Activated naive CD4-positive, alpha-beta T cell treated with anti-CD3 and anti-CD28 coated beads, Interleukin-2, amount 10 ng/mL, durations not matched to agents 7 days and 5 days (primary cell): ENCODE data around the gene PBX3.

Source experiments
- CTCF ChIA-PET: fragments of 350-600 bp; sonication (Branson Sonifier 250); formaldehyde crosslinking; loops from one replicate; lab custom pipeline; 2021; ENCODE audit warnings: antibody characterized with exemption; lab: Charles Lee
- DNase-seq: peaks from one replicate; pipeline ENCODE4 v3.0.0-alpha.2; 2020
- H3K27ac Mint-ChIP-seq: one replicate; pipeline ENCODE4 v1.8.0; 2021; ENCODE audit warnings: mild to moderate bottlenecking, moderate library complexity, mixed read lengths
- H3K27me3 Mint-ChIP-seq: one replicate; pipeline ENCODE4 v1.8.0; 2021; ENCODE audit warnings: mild to moderate bottlenecking, mixed read lengths
- H3K36me3 Mint-ChIP-seq: one replicate; pipeline ENCODE4 v1.8.0; 2021; ENCODE audit warnings: mixed read lengths
- H3K4me1 Mint-ChIP-seq: one replicate; pipeline ENCODE4 v1.8.0; 2021; ENCODE audit warnings: mixed read lengths
- H3K4me3 Mint-ChIP-seq: one replicate; pipeline ENCODE4 v1.8.0; 2021; ENCODE audit warnings: mild to moderate bottlenecking, moderate library complexity, mixed read lengths
- H3K9me3 Mint-ChIP-seq: one replicate; pipeline ENCODE4 v1.8.0; 2021; ENCODE audit warnings: mixed read lengths

PBX3 gene

GRCh38 chr9:125943831-125944230 lies 196.7 kb downstream of the PBX3 start:
- Mint-ChIP-seq H3K4me3 (no peak overlapping the region), H3K36me3 (peaks cover 13% of the 10 kb centered on the region), H3K4me1 (no peaks in the 10 kb centered on the region), H3K9me3 (peaks cover 8% of the 10 kb centered on the region), H3K27ac (no peak overlapping the region), H3K27me3 (no peaks in the 10 kb centered on the region)
- CTCF ChIA-PET, result no interaction called here
- DNase-seq, result no peak

GRCh38 chr9:125946397-125946796 lies 199.2 kb downstream of the PBX3 start:
- CTCF ChIA-PET, result no interaction called here
- no peak for DNase-seq
- Mint-ChIP-seq H3K27ac (no peak overlapping the region), H3K36me3 (peaks cover 10% of the 10 kb centered on the region), H3K27me3 (no peaks in the 10 kb centered on the region), H3K4me1 (no peaks in the 10 kb centered on the region), H3K4me3 (no peak overlapping the region), H3K9me3 (peaks cover 8% of the 10 kb centered on the region)

GRCh38 chr9:125948887-125949596 lies 201.9 kb downstream of the PBX3 start:
- DNase-seq, result no peak
- Mint-ChIP-seq H3K4me3 (no peak overlapping the region), H3K27ac (no peak overlapping the region), H3K27me3 (no peaks in the 10 kb centered on the region), H3K9me3 (peaks cover 8% of the 10 kb centered on the region), H3K36me3 (peaks cover 10% of the 10 kb centered on the region), H3K4me1 (no peaks in the 10 kb centered on the region)
- CTCF ChIA-PET, result no interaction called here

GRCh38 chr9:125949703-125950460 lies 202.7 kb downstream of the PBX3 start:
- Mint-ChIP-seq H3K9me3 (peaks cover 8% of the 10 kb centered on the region), H3K27ac (no peak overlapping the region), H3K4me1 (no peaks in the 10 kb centered on the region), H3K4me3 (no peak overlapping the region), H3K36me3 (peaks cover 10% of the 10 kb centered on the region), H3K27me3 (no peaks in the 10 kb centered on the region)
- CTCF ChIA-PET, result no interaction called here
- DNase-seq, result no peak

GRCh38 chr9:125950880-125951471 lies 203.8 kb downstream of the PBX3 start:
- peaks cover 5% of the 10 kb centered on the region for H3K9me3 Mint-ChIP-seq
- H3K36me3 Mint-ChIP-seq, result peaks cover 6% of the 10 kb centered on the region
- no peaks in the 10 kb centered on the region for H3K4me1 Mint-ChIP-seq
- no peak overlapping the region for H3K27ac Mint-ChIP-seq
- no peaks in the 10 kb centered on the region for H3K27me3 Mint-ChIP-seq
- CTCF ChIA-PET, result no interaction called here
- H3K4me3 Mint-ChIP-seq, result no peak overlapping the region
- DNase-seq, result no peak

- DNase-seq, result no peak
- Mint-ChIP-seq H3K9me3 (no peaks in the 10 kb centered on the region), H3K27me3 (no peaks in the 10 kb centered on the region), H3K4me1 (no peaks in the 10 kb centered on the region), H3K4me3 (no peak overlapping the region), H3K27ac (no peak overlapping the region), H3K36me3 (no peaks in the 10 kb centered on the region)
- CTCF ChIA-PET, result no interaction called here
Observed at GRCh38 chr9:125953314-125954019, 206.3 kb downstream of the PBX3 start.

- H3K27me3 Mint-ChIP-seq, result no peaks in the 10 kb centered on the region
- H3K4me1 Mint-ChIP-seq, result no peaks in the 10 kb centered on the region
- DNase-seq, result no peak
- no peak overlapping the region for H3K4me3 Mint-ChIP-seq
- H3K9me3 Mint-ChIP-seq, result no peaks in the 10 kb centered on the region
- CTCF ChIA-PET, result no interaction called here
- no peak overlapping the region for H3K27ac Mint-ChIP-seq
- no peaks in the 10 kb centered on the region for H3K36me3 Mint-ChIP-seq
Observed at GRCh38 chr9:125956102-125956501, 208.9 kb downstream of the PBX3 start.

GRCh38 chr9:125959315-125959714 lies 212.1 kb downstream of the PBX3 start:
- H3K27me3 Mint-ChIP-seq, result no peaks in the 10 kb centered on the region
- no peak overlapping the region for H3K27ac Mint-ChIP-seq
- no peaks in the 10 kb centered on the region for H3K9me3 Mint-ChIP-seq
- CTCF ChIA-PET, result no interaction called here
- H3K4me1 Mint-ChIP-seq, result no peaks in the 10 kb centered on the region
- H3K4me3 Mint-ChIP-seq, result no peak overlapping the region
- peaks cover 3% of the 10 kb centered on the region for H3K36me3 Mint-ChIP-seq
- no peak for DNase-seq

- Mint-ChIP-seq H3K4me3 (no peak overlapping the region), H3K9me3 (no peaks in the 10 kb centered on the region), H3K27me3 (no peaks in the 10 kb centered on the region), H3K27ac (no peak overlapping the region), H3K4me1 (no peaks in the 10 kb centered on the region), H3K36me3 (peaks cover 3% of the 10 kb centered on the region)
- CTCF ChIA-PET, result no interaction called here
- DNase-seq, result no peak
Observed at GRCh38 chr9:125959951-125960619, 212.9 kb downstream of the PBX3 start.

GRCh38 chr9:125960626-125961025 lies 213.5 kb downstream of the PBX3 start:
- CTCF ChIA-PET, result no interaction called here
- Mint-ChIP-seq H3K36me3 (peaks cover 3% of the 10 kb centered on the region), H3K9me3 (no peaks in the 10 kb centered on the region), H3K27me3 (no peaks in the 10 kb centered on the region), H3K27ac (no peak overlapping the region), H3K4me3 (no peak overlapping the region), H3K4me1 (no peaks in the 10 kb centered on the region)
- no peak for DNase-seq

GRCh38 chr9:125961072-125961471 lies 213.9 kb downstream of the PBX3 start:
- Mint-ChIP-seq H3K27me3 (no peaks in the 10 kb centered on the region), H3K4me1 (no peaks in the 10 kb centered on the region), H3K9me3 (no peaks in the 10 kb centered on the region), H3K27ac (no peak overlapping the region), H3K36me3 (peaks cover 3% of the 10 kb centered on the region), H3K4me3 (no peak overlapping the region)
- CTCF ChIA-PET, result no interaction called here
- DNase-seq, result no peak

- Mint-ChIP-seq H3K4me3 (no peak overlapping the region), H3K27me3 (no peaks in the 10 kb centered on the region), H3K27ac (no peak overlapping the region), H3K9me3 (no peaks in the 10 kb centered on the region), H3K36me3 (peaks cover 3% of the 10 kb centered on the region), H3K4me1 (no peaks in the 10 kb centered on the region)
- no peak for DNase-seq
- CTCF ChIA-PET, result no interaction called here
Observed at GRCh38 chr9:125963932-125964331, 216.8 kb downstream of the PBX3 start.

- H3K4me3 Mint-ChIP-seq, result no peak overlapping the region
- CTCF ChIA-PET, result no interaction called here
- H3K27ac Mint-ChIP-seq, result no peak overlapping the region
- H3K4me1 Mint-ChIP-seq, result no peaks in the 10 kb centered on the region
- peaks cover 3% of the 10 kb centered on the region for H3K36me3 Mint-ChIP-seq
- DNase-seq, result no peak
- no peaks in the 10 kb centered on the region for H3K27me3 Mint-ChIP-seq
- H3K9me3 Mint-ChIP-seq, result no peaks in the 10 kb centered on the region
Observed at GRCh38 chr9:125964702-125965225, 217.6 kb downstream of the PBX3 start.

GRCh38 chr9:125965477-125965876 lies 218.3 kb downstream of the PBX3 start:
- peaks cover 3% of the 10 kb centered on the region for H3K36me3 Mint-ChIP-seq
- no peaks in the 10 kb centered on the region for H3K9me3 Mint-ChIP-seq
- no peak overlapping the region for H3K27ac Mint-ChIP-seq
- H3K4me3 Mint-ChIP-seq, result no peak overlapping the region
- H3K27me3 Mint-ChIP-seq, result no peaks in the 10 kb centered on the region
- no peak for DNase-seq
- CTCF ChIA-PET, result no interaction called here
- H3K4me1 Mint-ChIP-seq, result no peaks in the 10 kb centered on the region
